ENCODE measurements around the gene ZNF23. TPM values are rescaled to one million over a fixed set of nuclear protein-coding genes. Genes with fewer than 3 reads are reported as not detected.

ZNF23 gene
- total RNA-seq, 1 experiment from 2014 or later, result 11.6 TPM

GRCh38 chr16:71467810-71468209 lies 5.8 kb upstream of the ZNF23 start (continued):
- no peak for TF ChIP-seq NFE2L1 (CRISPR knock-in tag; IDR thresholded peaks at IDR 0.05)
- TF ChIP-seq ZBTB43 (CRISPR knock-in tag; IDR thresholded peaks at IDR 0.05), result 0 out of 2 replicates have a peak, but pooled peaks have one; percentile 22
- TF ChIP-seq NR1H2 (CRISPR knock-in tag; IDR thresholded peaks at IDR 0.05), result peak; percentile 89
- TF ChIP-seq ZNF425 (CRISPR knock-in tag; conservative IDR thresholded peaks at IDR 0.05), result no peak
- no peak for TF ChIP-seq HMGA2 (CRISPR knock-in tag; IDR thresholded peaks at IDR 0.05)
- peak; percentile 88; the same call in 1 of the 2 replicates for TF ChIP-seq ELF4 (CRISPR knock-in tag; IDR thresholded peaks at IDR 0.05; ENCODE audit: low read depth)
- TF ChIP-seq FOXJ3 (CRISPR knock-in tag; IDR thresholded peaks at IDR 0.05; ENCODE audit: borderline replicate concordance), result peak; percentile 74; the same call in 1 of the 2 replicates
- TF ChIP-seq PRRX2 (CRISPR knock-in tag; IDR thresholded peaks at IDR 0.05), result no peak
- TF ChIP-seq ZNF121 (CRISPR knock-in tag; IDR thresholded peaks at IDR 0.05), result no peak
- no peak for TF ChIP-seq OVOL2 (CRISPR knock-in tag; IDR thresholded peaks at IDR 0.05; ENCODE audit: borderline replicate concordance)
- no peak for TF ChIP-seq MYBL2 (CRISPR knock-in tag; IDR thresholded peaks at IDR 0.05)
- TF ChIP-seq E2F1 (CRISPR knock-in tag; IDR thresholded peaks at IDR 0.05), result peak; percentile 79
- TF ChIP-seq CBFB (CRISPR knock-in tag; IDR thresholded peaks at IDR 0.05; ENCODE audit: low read depth), result no peak
- TF ChIP-seq E2F5 (CRISPR knock-in tag; IDR thresholded peaks at IDR 0.05), result 0 out of 2 replicates have a peak, but pooled peaks have one; percentile 51
- peak; percentile 88; the same call in 1 of the 2 replicates for TF ChIP-seq IRF1 (CRISPR knock-in tag; IDR thresholded peaks at IDR 0.05)
- TF ChIP-seq STAT6 (CRISPR knock-in tag; conservative IDR thresholded peaks at IDR 0.05; ENCODE audit: low read depth), result no peak
- TF ChIP-seq IRF2 (CRISPR knock-in tag; IDR thresholded peaks at IDR 0.05; ENCODE audit: borderline replicate concordance, low read depth), result no peak
- TF ChIP-seq GTF2I (CRISPR knock-in tag; conservative IDR thresholded peaks at IDR 0.05), result no peak
- peak; percentile 48; the same call in 1 of the 2 replicates for TF ChIP-seq FOXK1 (CRISPR knock-in tag; IDR thresholded peaks at IDR 0.05)
- TF ChIP-seq ETV6 (CRISPR knock-in tag; IDR thresholded peaks at IDR 0.05), result 0 out of 2 replicates have a peak, but pooled peaks have one; percentile 62
- TF ChIP-seq ZNF281 (CRISPR knock-in tag; IDR thresholded peaks at IDR 0.05), result 0 out of 2 replicates have a peak, but pooled peaks have one; percentile 52
- TF ChIP-seq ZNF138 (CRISPR knock-in tag; conservative IDR thresholded peaks at IDR 0.05), result no peak
- TF ChIP-seq ZNF219 (CRISPR knock-in tag; IDR thresholded peaks at IDR 0.05; ENCODE audit: borderline replicate concordance), result peak; percentile 78; the same call in 1 of the 2 replicates
- TF ChIP-seq ESRRA (CRISPR knock-in tag; IDR thresholded peaks at IDR 0.05; ENCODE audit: borderline replicate concordance), result no peak
- peak; percentile 63; the same call in 1 of the 2 replicates for TF ChIP-seq USF1 (CRISPR knock-in tag; IDR thresholded peaks at IDR 0.05)
